ENCODE results near the gene BICC1. TPM values are rescaled to one million over a fixed set of nuclear protein-coding genes. Genes with fewer than 3 reads are reported as not detected.

Gene BICC1
- total and polyA plus RNA-seq, 10 donors: 0.86 to 5.4 (median 3.5) TPM

- TF ChIP-seq CTCF (IDR thresholded peaks at IDR 0.05 in 8 of 11, conservative IDR thresholded peaks at IDR 0.05 in 3 of 11): no peak
- intact Hi-C loops (cut with DNase I; ENCODE audit: low total_unique reads): no loop called here
- Histone ChIP-seq H3K27ac (peak overlapping the region in 2 of 8 donors; percentile 7 to 10), H3K36me3 (no peaks in the 10 kb centered on the region), H3K4me3 (no peak overlapping the region), H3K9me3 (no peaks in the 10 kb centered on the region), H3K4me1 (peaks cover 0 to 7% (median 0%) of the 10 kb centered on the region in 6 donors), H3K27me3 (replicated peaks in 1 of 7) (no peaks in the 10 kb centered on the region)
- DNase-seq: no peak
- 66 to 89% (median 81%) methylated on average over 3 of the region's 3 CpGs for WGBS, 5 donors
Observed at GRCh38 chr10:58836176-58836700, 323.6 kb downstream of the BICC1 start.

- H3K9me3 ChIP-seq: no peaks in the 10 kb centered on the region
- WGBS, 5 donors: 60 to 82% (median 74%) methylated on average over 8 of the region's 8 CpGs
Observed at GRCh38 chr10:58836991-58837575, 324.4 kb downstream of the BICC1 start.

GRCh38 chr10:58837826-58838225 is 325.2 kb downstream of the BICC1 start:
- Histone ChIP-seq H3K27me3 (replicated peaks in 1 of 7) (no peaks in the 10 kb centered on the region), H3K4me1 (peaks cover 0 to 7% (median 0%) of the 10 kb centered on the region in 6 donors), H3K9me3 (no peaks in the 10 kb centered on the region), H3K27ac (no peak overlapping the region), H3K36me3 (no peaks in the 10 kb centered on the region), H3K4me3 (no peak overlapping the region)
- WGBS, 5 donors: 68 to 98% (median 82%) methylated on average over 2 of the region's 2 CpGs
- no peak for DNase-seq
- TF ChIP-seq POLR2A (IDR thresholded peaks at IDR 0.05): no peak
- intact Hi-C loops (cut with DNase I; ENCODE audit: low total_unique reads): no loop called here

More at GRCh38 chr10:58836991-58837575, 324.4 kb downstream of the BICC1 start:
- intact Hi-C loops (cut with DNase I; ENCODE audit: low total_unique reads): no loop called here
- no peaks in the 10 kb centered on the region for H3K27me3 ChIP-seq (replicated peaks in 1 of 7)
- no peak overlapping the region for H3K4me3 ChIP-seq
- no peaks in the 10 kb centered on the region for H3K36me3 ChIP-seq
- H3K4me1 ChIP-seq: peaks cover 0 to 7% (median 0%) of the 10 kb centered on the region in 6 donors
- peak overlapping the region in 2 of 8 donors; percentile 7 to 11 for H3K27ac ChIP-seq
- TF ChIP-seq POLR2A (IDR thresholded peaks at IDR 0.05) (no peak), POLR2AphosphoS5 (IDR thresholded peaks at IDR 0.05) (no peak), CTCF (IDR thresholded peaks at IDR 0.05 in 8 of 11, conservative IDR thresholded peaks at IDR 0.05 in 3 of 11) (no peak)
- DNase-seq: no peak

GRCh38 chr10:58838561-58839208 is 326.0 kb downstream of the BICC1 start:
- Histone ChIP-seq H3K36me3 (no peaks in the 10 kb centered on the region), H3K4me1 (peaks cover 0 to under 1% (median 0%) of the 10 kb centered on the region in 6 donors), H3K9me3 (no peaks in the 10 kb centered on the region), H3K4me3 (no peak overlapping the region), H3K27me3 (replicated peaks in 1 of 7) (no peaks in the 10 kb centered on the region), H3K27ac (no peak overlapping the region)
- DNase-seq: no peak
- 53 to 62% (median 58%) methylated on average over 1 of the region's 1 CpG for WGBS, 5 donors
- TF ChIP-seq POLR2AphosphoS5 (IDR thresholded peaks at IDR 0.05) (no peak), CTCF (IDR thresholded peaks at IDR 0.05 in 8 of 11, conservative IDR thresholded peaks at IDR 0.05 in 3 of 11) (no peak), POLR2A (IDR thresholded peaks at IDR 0.05) (no peak)
- intact Hi-C loops (cut with DNase I; ENCODE audit: low total_unique reads): no loop called here

Data from spleen (tissue), 11 donors.